NCI-H524 treated with DMSO at 0.1 percent for 48 hours (cell line): ENCODE measurements around the gene IAH1.
"Not testable (repeated sequence)": the region's sequence is repeated elsewhere in the genome, so short reads cannot be mapped to it uniquely, and the experiment has no call there.

Experiments
- DNase-seq: peaks from one replicate; lab custom pipeline; 2025; lab: John Stamatoyannopoulos, UW

IAH1 gene

DNA sequence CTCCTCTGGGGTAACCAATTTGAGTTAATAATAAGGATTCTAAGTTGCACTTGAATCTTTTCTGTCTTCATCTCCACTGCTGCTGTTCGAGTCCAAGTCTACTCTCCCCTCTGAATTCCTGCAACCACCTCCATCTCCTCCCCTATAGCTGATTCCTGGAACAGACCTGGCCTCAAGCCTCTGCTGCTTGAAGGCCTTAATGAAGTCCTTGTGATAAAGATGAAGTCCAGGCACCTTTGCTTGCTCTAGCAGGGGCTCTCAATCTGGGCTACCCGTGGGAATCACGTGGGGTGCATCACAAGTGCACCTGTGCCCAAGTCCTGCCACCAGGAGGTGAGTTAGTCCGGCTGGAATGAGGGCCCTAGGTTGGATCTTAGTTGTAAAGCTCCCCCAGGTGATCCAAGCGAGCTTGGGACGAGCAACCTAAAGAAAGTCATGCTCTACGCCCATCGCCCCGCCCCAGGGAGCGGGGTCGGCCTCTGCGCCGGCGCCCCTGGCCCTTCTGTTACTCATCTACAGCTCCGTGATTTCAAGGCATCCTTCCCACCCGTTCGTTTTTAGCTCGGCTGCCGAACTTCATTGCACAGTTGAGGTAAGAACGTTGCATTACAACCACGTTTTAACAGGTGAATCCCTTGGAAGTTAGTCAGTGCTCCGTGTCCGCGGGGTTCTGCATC is 905 bp upstream of the IAH1 start:
- DNase-seq, result no peak

DNA sequence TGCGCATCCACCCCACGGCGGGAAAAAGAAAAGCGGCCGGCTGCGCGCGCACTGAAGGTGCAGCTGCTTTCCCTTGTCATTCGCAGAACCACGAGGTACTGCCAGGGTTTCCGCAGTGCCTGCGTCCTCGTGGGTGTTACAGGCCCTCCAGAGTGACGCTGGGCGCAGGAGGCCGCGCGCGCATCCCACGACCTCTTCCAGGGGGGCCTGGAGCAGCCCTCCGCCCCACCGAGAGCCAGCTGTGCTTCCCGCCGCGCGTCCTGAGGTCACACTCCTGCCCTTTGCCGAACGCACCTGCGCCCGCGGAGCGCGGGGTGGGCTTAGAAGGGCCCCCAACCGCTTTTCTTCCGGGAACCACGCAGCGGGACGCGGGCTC is 378 bp upstream of the IAH1 start:
- no peak for DNase-seq

DNA sequence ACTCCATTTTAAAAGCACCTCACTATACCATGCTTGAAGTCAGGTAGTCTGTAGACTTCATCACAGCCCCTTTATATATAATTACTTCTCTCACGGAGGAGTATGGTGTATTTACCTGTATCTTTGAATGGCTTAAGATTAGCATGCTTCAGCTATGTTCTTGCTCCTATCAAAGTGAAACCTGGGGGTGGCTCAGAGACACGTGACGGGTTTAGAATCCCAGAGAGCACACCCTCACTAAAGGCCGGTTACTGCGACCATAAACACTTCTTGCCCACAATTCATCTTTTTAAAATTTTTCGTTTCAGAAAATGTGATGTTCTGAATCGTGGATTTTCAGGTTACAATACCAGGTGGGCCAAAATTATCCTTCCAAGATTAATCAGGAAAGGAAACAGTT is 3.6 kb downstream of the IAH1 start:
- DNase-seq, result no peak

DNA sequence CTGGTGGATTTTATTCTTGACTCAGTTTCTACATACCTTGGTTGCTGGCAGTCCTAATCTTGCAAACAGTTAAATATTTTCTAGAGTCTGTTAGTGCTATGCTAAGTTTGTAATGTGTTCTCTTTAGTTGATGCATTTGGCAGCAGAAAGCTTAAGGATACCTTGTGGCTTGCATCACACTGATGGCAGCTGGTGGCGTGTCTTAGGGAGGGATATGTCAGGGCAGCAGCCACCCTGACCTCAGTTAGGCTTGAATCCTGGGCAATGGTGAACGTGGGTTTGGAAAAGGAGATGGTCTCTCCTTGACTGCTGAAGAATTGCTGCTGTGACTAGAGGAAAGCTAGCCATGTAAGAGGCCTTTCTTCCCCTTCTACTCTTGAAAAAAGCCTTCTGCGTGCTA is 4.2 kb downstream of the IAH1 start:
- DNase-seq, result no peak

DNA sequence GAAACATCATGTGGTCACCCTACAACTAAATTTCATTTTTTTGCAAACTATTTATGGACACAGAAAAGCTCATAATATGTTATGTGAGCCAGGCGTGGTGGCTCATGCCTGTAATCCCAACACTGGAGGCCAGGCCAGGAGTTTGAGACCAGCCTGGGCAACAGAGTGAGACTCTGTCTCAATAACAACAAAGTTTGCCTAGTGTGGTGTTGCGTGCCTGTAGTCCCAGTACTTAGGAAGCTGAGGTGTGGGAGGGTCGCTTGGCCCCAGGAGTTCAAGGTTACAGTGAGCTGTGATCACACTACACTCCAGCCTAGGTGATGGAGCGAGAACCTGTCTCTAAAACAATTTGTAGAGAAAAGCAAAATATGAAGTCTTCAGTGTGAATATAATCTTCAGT is 5.8 kb downstream of the IAH1 start:
- no peak for DNase-seq

DNA sequence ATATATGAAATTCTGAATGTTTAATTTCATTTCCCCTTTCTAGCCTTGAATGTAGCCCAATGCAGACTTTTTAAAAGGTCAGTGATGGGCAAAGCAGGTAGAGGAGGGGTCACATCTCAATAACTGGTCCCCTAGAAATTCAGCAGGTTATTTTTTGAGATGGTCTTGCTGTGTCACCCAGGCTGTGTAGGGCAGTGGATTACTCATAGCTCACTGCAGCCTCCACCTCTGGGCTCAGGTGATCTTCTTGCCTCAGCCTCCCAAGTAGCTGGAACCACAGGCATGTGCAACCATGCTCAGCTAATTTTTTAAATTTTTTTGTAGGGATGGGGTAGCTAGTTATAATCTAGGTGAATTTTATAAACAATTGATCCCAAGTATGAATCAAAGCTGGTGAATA is 8.8 kb downstream of the IAH1 start:
- DNase-seq, result no peak

DNA sequence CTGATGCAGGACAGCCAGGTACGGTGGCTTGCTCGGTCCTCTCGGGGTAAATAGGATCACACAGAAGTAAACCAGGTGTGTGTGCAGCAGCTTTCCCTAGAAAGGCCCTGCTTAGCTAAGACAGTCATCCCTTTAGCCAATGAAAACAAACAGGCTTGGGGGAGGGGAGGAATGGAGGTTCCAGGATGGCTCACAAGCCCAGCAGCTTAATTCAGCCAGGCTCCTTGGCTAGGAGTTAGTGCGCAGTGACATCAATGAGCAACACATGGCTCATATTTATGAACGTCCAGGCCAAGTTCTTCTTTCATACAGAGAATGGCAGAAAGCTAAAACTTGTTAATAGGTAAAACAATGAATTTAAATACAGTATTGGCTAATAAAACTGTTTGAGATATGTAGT is 10.2 kb downstream of the IAH1 start:
- no peak for DNase-seq

DNA sequence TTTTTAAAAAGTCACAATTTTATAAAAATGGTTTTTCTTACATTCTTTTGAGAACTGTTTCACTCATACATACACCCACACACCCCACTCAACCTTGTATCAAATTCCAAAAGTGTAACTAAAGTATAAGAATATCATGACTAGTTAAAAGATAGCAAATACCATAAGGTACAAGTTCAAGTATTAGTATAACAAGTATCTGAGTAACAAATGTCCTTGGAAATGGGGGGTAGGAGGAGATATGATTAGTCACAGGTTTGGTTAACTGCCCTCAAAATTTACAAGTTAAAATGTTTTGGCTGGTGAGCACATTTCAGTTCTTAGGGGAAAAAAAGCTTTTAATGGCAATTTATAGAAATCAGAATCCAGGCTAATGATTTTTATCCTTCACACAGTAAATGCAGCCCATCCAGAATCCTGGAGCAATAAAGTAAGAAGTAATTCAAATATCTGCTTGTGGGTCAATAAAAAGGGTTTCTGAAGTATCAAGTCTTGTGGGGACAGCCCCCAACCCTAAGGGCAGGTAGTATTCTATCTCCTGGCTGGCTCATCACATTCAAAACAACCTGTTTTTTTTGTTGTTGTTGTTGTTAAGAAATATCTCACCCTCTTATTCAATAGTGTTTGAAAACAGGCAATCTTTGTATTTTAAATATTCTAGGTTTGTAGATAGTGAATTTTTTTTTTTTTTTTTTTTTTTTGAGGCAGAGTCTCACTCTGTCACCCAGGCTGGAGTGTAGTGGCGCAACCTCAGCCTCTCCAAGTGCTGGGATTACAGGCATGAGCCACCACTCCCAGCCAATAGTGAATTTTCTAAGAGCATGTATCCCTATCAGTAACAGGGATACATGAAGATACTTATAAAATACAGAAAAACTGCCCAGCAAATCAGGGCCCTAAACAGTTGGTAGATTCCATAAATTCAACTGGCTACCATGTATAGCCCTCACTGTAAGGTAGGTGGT is 14.5 kb downstream of the IAH1 start:
- DNase-seq, result no peak

DNA sequence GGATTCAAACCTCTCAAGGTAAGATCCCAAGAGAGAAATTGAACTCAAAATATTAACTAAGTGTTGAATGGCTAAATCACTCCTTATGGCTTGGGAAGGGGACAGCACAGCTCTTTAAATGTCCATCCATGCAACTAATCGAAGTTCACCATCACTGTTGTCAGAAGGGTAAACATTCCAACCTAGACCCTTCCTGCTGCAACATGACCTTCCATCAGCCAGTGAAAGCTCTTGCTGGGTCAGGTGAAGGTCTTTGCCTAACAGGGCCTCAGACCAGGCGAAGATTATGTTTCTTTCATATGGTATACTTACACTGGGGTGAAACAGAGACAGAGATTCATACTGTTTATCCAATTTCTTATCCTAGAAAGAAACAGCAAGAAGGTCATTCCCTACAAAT is 16.4 kb downstream of the IAH1 start:
- no peak for DNase-seq

DNA sequence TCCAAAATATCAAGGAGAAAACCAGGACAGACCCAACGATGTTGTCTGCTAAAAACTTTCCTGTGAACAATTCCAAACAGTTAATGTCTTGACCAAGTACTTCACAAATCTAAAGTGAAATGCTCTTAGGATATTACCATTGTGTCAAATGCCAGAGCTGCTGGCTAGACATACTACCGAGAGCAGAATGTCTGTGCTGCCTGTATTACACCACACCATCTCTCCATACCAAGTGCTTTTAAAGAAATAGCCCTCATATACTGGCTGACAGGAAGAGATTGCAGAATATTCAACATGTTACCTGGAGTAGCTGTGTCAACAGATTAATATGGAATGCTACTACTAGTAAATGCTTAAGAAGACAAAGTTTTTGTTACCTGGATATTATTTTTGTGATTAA is 18.6 kb downstream of the IAH1 start:
- DNase-seq, result no peak

DNA sequence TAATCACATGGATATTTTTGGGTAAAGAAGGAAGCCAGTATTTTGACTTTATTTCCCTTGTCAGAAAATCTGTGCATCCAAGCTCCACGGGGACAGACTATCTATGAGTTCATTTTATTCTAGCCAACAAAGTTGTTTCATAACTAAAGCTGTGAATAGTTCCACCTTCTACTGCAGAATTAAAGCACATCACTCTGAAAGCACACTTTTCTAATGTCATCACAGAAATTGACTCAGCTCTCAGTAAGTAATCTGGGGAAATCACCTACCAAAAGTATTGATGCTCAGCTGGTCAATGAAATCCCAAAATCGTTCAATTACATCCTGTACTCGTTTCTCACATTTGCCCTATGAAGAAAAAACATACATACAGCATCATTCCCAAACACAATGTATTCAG is 19.1 kb downstream of the IAH1 start:
- no peak for DNase-seq

DNA sequence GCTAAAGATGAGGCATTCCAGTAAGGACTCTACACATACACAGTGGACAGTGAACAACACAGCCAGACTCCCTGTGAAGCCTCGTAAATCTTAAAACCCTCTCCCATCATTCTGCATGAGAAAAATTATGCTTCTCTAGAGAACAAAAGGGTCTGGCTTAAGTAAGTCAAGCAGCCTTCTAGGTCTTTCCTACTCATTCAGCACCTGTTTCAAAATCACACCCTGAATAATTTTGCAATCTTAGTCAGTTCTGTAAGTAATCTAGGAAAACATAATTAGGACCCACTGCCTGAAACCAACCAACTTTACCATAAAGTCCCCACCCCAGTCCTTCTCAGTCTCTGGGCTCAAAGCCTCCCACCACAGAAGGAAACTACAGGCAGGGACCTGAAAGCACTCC is 19.7 kb downstream of the IAH1 start:
- no peak for DNase-seq

DNA sequence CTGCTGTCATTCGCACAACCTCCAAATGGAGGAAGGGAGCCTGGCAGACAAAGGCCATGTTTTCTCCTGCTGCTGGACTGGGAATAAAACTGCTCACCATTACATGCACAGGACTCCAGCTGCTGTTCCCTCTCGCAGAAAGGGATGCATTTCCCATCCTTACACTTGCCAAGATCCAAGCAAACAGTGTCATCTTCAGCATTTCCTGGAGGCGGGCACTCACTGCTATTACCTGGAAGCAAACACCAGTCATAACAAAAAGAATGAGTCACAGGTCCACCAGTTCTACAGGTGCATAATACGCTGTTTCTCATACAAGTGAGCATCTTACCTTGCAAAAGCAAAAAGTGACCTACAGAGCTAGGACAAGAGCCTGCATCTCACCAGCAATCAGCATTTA is 22.7 kb downstream of the IAH1 start:
- no peak for DNase-seq

DNA sequence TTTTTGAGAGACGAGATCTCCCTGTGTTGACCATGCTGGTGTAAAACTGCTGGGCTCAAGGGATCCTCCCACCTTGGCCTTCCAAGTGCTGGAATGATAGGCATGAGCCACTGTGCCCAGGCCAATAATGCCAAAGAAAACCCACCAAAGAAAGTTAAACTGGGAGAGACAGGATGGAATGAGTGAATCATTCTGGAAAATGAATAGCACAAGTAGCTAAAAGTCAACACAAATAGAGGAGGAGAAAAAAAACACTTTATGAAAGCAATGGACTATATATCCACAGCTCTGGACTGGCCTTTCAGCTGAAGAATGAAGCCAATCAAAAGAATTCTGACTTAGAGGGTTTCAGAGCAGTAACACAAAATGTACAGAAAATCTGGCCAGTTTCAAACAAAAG is 23.9 kb downstream of the IAH1 start:
- DNase-seq, result no peak

DNA sequence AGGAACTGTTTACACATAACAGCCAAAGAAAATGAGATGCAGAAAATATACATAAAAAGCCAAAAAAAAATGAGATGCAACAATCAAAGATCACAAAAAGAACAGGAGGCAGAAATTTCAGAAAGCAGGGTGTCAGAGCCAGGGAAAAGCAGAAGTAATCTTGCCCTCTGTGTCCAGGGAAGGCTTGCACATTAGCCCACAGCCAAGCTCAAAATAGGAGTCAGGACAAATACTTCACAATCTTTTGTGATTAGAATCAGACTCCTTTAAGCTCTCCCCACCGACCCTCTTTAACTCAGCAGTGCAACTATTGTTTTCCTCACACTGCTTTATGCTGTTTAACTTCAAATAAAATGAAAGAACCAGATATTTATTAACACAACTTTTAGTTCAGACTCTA is 34.6 kb downstream of the IAH1 start:
- no peak for DNase-seq

DNA sequence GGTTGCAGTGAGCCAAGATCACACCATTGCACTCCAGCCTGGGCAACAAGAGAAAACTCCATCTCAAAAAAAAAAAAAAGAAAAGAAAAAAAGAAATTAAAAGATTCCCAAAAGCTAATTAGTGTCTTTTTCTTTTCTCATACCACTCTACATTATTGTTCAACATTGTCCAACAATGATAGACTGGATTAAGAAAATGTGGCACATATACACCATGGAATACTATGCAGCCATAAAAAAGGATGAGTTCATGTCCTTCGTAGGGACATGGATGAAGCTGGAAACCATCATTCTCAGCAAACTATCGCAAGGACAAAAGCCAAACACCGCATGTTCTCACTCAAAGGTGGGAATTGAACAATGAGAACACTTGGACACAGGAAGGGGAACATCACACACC is 39.6 kb downstream of the IAH1 start:
- DNase-seq, result not testable (repeated sequence)

DNA sequence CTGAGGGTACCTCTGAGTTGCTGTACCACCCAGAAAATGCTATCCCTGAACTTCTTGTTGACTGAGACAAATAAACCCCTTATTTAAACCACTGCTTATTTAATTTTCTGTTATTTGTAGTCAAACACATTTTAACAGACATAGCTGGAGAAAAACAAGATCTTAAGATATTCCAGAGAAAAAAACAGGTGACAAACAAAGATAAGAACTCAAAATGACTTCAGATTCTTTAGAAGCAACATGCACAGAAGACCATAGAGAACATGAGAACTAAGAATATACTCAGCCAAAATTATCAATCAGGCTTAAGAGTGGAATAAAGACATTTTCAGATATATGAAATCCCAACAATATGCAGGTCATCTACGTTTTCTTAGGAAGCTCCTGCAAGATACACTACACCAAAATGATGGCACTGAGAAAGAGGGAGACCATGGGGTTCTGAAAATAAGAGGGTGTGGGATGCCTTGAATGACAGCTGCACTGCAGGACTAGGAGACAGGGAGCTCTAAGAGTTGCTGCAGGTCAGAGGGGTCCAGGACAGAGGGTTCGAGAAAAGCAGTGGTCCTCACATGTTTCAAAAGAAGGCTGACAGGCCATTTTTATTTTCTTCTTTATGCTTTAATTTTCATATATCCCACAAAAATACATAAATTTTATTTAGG is 42.9 kb downstream of the IAH1 start:
- DNase-seq, result no peak

DNA sequence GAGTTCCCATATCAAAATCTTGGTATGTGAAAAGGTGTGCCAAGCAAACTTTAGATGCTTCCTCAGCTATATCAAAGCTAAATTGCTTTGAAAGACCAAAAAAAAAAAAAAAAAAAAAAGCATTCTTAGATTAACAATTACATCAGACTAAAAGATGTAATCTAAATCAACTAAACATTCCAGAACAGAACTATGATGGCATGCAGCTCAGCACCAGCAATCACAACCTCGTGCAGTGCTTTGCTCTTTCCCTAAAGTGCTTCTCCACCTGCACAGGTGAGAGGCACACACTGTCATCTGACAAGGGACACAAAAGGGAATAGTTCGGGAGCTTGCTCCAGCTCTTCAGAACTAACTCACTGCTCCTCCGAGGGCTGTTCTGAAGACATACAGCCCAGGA is 43.8 kb downstream of the IAH1 start:
- DNase-seq, result no peak

DNA sequence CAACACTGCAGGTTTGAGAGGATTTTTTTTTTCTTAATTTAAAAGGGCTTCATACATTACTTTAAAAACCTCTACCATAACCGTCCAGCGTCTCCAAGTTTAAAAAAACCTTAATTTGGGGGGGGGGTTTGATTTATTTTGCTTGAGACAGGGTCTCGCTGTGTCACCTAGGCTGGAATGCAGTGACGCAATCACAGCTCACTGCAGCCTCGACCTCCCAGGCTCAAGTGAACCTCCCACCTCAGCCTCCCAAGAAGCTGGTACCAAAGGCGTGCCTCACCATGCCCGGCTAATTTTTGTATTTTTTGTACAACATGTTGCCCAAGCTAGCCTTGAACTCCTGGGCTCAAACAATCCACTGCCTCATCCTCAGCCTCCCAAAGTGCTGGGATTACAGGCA is 44.4 kb downstream of the IAH1 start:
- no peak for DNase-seq

DNA sequence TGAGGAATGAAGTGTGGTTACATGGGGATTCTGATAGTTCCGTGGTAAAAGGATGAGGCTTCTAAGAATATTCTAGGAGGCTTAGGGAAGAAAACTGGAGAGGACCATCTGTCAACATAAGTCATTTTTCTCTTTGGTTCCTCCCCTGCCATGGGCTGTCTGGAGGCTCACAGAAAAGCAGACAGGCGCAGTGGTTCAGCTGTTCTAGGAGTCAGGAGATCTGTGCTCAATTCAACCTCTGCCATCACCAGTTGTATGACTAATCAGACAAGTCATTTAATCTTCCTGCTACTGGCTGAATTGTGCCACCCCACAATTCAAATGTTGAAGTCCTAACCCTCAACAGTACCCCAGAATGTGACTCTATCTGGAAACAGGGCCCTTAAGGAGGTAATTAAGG is 44.9 kb downstream of the IAH1 start:
- no peak for DNase-seq

DNA sequence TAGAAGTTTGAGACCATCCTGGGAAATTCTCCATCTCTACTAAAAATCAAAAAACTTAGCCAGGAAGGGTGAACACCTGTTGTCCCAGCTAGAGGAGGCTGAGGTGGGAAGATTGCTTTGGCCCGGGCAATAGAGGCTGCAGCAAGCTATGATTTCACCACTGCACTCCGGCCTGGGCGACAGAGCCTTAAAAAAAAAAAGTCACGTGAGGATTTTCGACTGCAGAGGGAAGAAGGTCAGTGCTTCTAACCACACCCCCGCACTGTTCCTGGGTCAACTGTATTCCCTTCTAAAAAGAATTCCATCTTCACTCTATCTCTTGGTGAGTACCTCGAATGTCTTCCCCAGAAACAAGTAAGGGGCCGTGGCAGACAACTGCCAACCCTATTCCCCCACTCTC is 49.9 kb downstream of the IAH1 start:
- DNase-seq, result no peak

DNA sequence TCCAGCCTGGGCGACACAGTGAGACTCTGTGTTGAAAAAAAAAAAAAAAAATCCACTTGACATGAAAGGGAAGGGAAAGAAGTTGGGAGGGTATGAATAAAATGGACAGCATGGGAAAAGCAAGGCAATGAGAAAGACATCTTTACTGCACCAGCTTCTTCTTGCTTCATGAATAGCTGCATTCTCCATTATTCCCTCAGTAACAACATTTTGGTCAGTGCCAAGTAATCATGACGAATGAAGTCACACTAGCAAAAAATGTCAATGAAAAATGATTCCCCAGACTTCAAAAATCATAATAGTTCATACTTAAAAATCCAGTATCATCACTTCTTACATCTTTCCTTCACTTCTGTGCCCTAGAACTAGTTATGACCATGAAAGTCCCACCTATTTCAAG is 50.9 kb downstream of the IAH1 start:
- DNase-seq, result no peak
